ENCODE results near the gene FGD3. TPM values are rescaled to one million over a fixed set of nuclear protein-coding genes. Genes with fewer than 3 reads are reported as not detected.

Gene FGD3
- total and polyA plus RNA-seq, 3 donors from 2014 or later = 12.8 to 14.3 (median 14.0) TPM

DNA sequence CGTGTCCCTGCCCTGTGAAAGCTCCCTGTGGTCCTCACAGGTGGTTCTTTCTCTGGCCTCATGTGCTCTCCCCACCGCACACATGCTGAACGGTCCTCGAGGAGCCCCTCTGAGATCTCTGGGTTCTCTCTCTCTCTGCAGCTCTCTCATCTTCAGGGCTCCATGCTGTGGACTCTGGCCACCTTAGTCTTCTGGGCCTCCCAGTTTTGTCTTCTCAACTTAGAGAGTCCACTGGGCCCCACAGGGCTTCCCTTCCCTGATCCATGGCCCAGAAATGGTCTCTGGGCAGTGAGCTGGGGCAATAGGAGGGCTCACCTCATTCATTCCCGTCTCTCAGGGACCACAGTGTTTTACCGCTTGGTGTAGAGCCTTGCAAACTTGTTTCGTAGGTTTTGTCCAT, 26.4 kb downstream of the FGD3 start:
- no peak for TF ChIP-seq POLR2A (IDR thresholded peaks at IDR 0.05)
- no peak for TF ChIP-seq CTCF (IDR thresholded peaks at IDR 0.05)
- DNase-seq = no peak
- H3K27ac ChIP-seq = no peak overlapping the region
- no peaks in the 10 kb centered on the region for H3K4me1 ChIP-seq
- H3K27me3 ChIP-seq = no peaks in the 10 kb centered on the region
- no peak overlapping the region for H3K4me3 ChIP-seq
- 86 to 96% methylated on average over 7 of the region's 7 CpGs for WGBS, 2 donors
- intact Hi-C loops (cut with DNase I; ENCODE audit: low total_unique reads) = no loop called here
- H3K9me3 ChIP-seq = no peaks in the 10 kb centered on the region
- H3K36me3 ChIP-seq (ENCODE audit: low read depth, missing control alignments) = no peaks in the 10 kb centered on the region

DNA sequence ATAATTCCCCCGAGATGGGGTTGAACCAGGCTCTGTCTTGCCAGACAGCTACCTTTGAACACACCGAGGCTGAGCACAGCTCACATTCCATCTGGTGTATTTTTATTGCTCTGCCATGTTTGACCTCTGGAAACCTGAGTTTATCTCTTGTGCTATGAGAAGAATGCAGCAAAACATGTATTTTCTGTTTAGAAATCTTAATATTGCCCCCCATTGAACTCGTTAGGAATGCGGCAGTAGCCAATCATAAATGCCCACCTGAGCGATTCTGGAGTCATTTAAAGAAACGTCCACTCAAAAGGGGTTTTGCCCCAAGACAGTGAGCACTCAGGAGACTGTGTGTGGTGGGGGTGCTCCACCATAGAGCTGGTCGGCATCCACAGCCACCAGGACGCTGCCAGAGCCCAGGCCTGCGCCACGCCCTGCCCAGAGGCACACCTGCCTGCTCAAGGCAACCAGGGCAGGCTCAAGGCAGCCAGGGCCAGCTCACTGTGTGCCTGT, 26.9 kb downstream of the FGD3 start:
- DNase-seq = no peak
- intact Hi-C loops (cut with DNase I; ENCODE audit: low total_unique reads) = no loop called here
- Histone ChIP-seq H3K4me1 (no peaks in the 10 kb centered on the region), H3K27ac (no peak overlapping the region), H3K36me3 (ENCODE audit: low read depth, missing control alignments) (no peaks in the 10 kb centered on the region), H3K9me3 (no peaks in the 10 kb centered on the region), H3K4me3 (no peak overlapping the region), H3K27me3 (no peaks in the 10 kb centered on the region)
- 68 to 69% methylated on average over 8 to 10 of the region's 10 CpGs for WGBS, 2 donors
- TF ChIP-seq CTCF (IDR thresholded peaks at IDR 0.05) (no peak), POLR2A (IDR thresholded peaks at IDR 0.05) (no peak)

DNA sequence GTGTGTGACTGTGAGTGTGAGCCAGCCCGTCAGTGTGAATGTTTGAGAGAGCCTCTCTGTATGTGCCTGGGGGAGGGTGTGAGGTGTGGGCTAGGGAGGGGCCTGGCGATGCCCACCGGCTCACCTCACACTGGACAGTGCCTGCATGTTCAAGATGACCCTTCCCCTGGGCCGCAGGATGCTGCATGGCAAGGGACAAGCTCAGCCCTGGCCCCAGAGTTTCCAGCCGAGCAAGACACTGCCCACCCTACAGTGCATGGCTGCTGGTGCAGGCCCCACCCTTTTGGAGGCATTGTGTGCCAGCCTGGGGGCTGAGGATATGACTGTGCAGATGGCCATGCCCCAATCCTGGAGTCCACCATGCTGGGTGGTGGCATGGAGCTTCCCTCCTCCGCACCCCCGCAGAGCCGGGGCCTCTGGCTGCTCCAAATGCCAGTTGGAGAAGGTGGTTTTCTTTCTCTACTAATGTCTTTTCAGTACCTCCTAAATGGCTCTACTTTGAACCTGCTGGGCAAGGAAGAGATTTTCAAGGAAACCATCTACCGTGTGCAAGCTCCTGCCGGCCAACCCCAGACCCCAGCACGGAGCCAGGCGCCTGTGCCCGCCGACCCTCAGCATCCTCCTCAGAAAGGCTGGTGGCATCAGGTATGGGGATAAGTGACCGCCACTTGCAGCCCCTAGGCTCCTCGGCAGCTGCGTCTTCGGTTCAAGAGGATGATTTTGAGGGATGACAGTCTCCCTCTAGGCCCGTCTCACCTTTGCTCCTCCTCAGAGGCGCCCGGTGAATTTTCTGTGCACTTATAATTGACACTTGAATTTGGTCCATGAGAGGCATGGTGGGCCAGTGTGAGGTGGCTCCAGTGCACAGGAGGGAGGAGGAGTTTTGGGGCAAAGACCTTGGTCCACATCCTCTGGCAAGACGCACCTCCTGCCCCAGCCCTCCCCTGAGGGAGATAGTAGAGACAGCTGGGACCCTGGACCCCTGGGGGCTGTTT, 27.7 kb downstream of the FGD3 start:
- TF ChIP-seq POLR2A (IDR thresholded peaks at IDR 0.05) = no peak
- TF ChIP-seq CTCF (IDR thresholded peaks at IDR 0.05) = no peak
- intact Hi-C loops (cut with DNase I; ENCODE audit: low total_unique reads) = no loop called here
- 85 to 91% methylated on average over 16 to 22 of the region's 22 CpGs for WGBS, 2 donors
- no peak overlapping the region for H3K4me3 ChIP-seq
- no peaks in the 10 kb centered on the region for H3K4me1 ChIP-seq
- no peak overlapping the region for H3K27ac ChIP-seq
- H3K36me3 ChIP-seq (ENCODE audit: low read depth, missing control alignments) = no peaks in the 10 kb centered on the region
- H3K9me3 ChIP-seq = no peaks in the 10 kb centered on the region
- DNase-seq = no peak
- H3K27me3 ChIP-seq = no peaks in the 10 kb centered on the region

GRCh38 chr9:92976431-92976830, 29.1 kb downstream of the FGD3 start:
- TF ChIP-seq POLR2A (IDR thresholded peaks at IDR 0.05) (no peak), CTCF (IDR thresholded peaks at IDR 0.05) (no peak)
- Histone ChIP-seq H3K4me1 (no peaks in the 10 kb centered on the region), H3K27ac (no peak overlapping the region), H3K27me3 (no peaks in the 10 kb centered on the region), H3K9me3 (no peaks in the 10 kb centered on the region), H3K36me3 (ENCODE audit: low read depth, missing control alignments) (no peaks in the 10 kb centered on the region), H3K4me3 (no peak overlapping the region)
- DNase-seq = no peak
- intact Hi-C loops (cut with DNase I; ENCODE audit: low total_unique reads) = no loop called here
- 90 to 96% methylated on average over 9 to 16 of the region's 16 CpGs for WGBS, 2 donors

Measured in testis (tissue), 3 donors.